Endometrium (tissue), 2 donors: ENCODE measurements around the gene UBR7.

Experiments
- FAIRE-seq: peaks from 2 replicates; lab custom pipeline; 2012; peaks lifted over from hg19 to GRCh38; lab: Jason Lieb, UNC
- donor health status: control.
- donor health status: control.

Gene UBR7

GRCh38 chr14:93249128-93249831, 42.2 kb downstream of the UBR7 start:
- FAIRE-seq, result no peak

- FAIRE-seq, result no peak
Measured at GRCh38 chr14:93262446-93262845, 55.4 kb downstream of the UBR7 start.

GRCh38 chr14:93263416-93263815, 56.4 kb downstream of the UBR7 start:
- FAIRE-seq, result no peak

- no peak for FAIRE-seq
Measured at GRCh38 chr14:93266127-93266526, 59.1 kb downstream of the UBR7 start.

- no peak for FAIRE-seq
Measured at GRCh38 chr14:93267149-93267711, 60.2 kb downstream of the UBR7 start.

- no peak for FAIRE-seq
Measured at GRCh38 chr14:93268406-93268805, 61.4 kb downstream of the UBR7 start.

GRCh38 chr14:93269341-93270068, 62.4 kb downstream of the UBR7 start:
- FAIRE-seq, result no peak

GRCh38 chr14:93271111-93271510, 64.1 kb downstream of the UBR7 start:
- FAIRE-seq, result no peak

- FAIRE-seq, result no peak
Measured at GRCh38 chr14:93274055-93274806, 67.2 kb downstream of the UBR7 start.

GRCh38 chr14:93276031-93276716, 69.1 kb downstream of the UBR7 start:
- FAIRE-seq, result no peak
